K562 (cell line): Measurements from ENCODE around the gene MXD3. TPM values are rescaled to one million over a fixed set of nuclear protein-coding genes. Genes with fewer than 3 reads are reported as not detected.

ENCODE experiments used
- ATAC-seq: fragments of 200-7000 bp; cut with Tn5 transposase; 3 replicates; pipeline ENCODE4 v1.9.1; 2020; ENCODE audit warnings: moderate library complexity
- BruUV-seq: library from RNA; stranded (reverse); fragments of 400-500 nt; replicated peaks from 2 replicates; lab custom pipeline; 2021; lab: Mats Ljungman, UMichigan
- CTCF ChIA-PET: fragments of 300-600 bp; formaldehyde crosslinking; extraction: SDS; loops from one replicate; lab custom pipeline; 2021; ENCODE audit warnings: low intra/inter-chr PET ratio; lab: Yijun Ruan, JAX
- POLR2A ChIA-PET: fragments of 300-600, 350-650 bp; sonication (Branson Sonifier 250); formaldehyde crosslinking; extraction: SDS; loops from one replicate; lab custom pipeline; 2021; ENCODE audit warnings: antibody characterized with exemption, inconsistent platforms; lab: Yijun Ruan, JAX
- DNase-seq, 4 experiments: peaks; one replicate each; pipeline versions ENCODE4 v3.0.0 to v3.0.0-alpha.2; 2011 to 2018; ENCODE audit warnings: low spot score in 3 of 4, mixed read lengths in 3 of 4; ENCODE audit errors: extremely low read depth in 1 of 4
- FAIRE-seq: peaks from 2 replicates; lab custom pipeline; 2011; peaks lifted over from hg19 to GRCh38; lab: Jason Lieb, UNC
- H2AFZ ChIP-seq: 2 replicates; pipeline ENCODE4 v1.6.0; 2011; ENCODE audit warnings: low read depth, low read length, control low read depth, inconsistent platforms
- H3K27ac ChIP-seq: fragments of 200-600 bp; 3 replicates; pipeline ENCODE4 v1.8.0; 2011; ENCODE audit warnings: low read depth, mild to moderate bottlenecking, control low read depth, inconsistent platforms, low read length, moderate library complexity, mixed read lengths; ENCODE audit errors: extremely low read depth
- H3K27me3 ChIP-seq, 2 experiments: fragments of 300-600 bp in 1 of 2; 2 replicates in 1 of 2; 3 replicates in 1 of 2; pipeline versions ENCODE4 v1.6.0 to v1.8.0; 2011; ENCODE audit warnings: inconsistent platforms in 2 of 2, low read length in 2 of 2, mild to moderate bottlenecking in 1 of 2, mixed read lengths in 1 of 2, moderate library complexity in 1 of 2; ENCODE audit not compliant: control insufficient read depth in 2 of 2, insufficient read depth in 2 of 2
- H3K36me3 ChIP-seq: fragments of 300-600 bp; 3 replicates; pipeline ENCODE4 v1.8.0; 2011; ENCODE audit warnings: mild to moderate bottlenecking, low read length, inconsistent platforms; ENCODE audit not compliant: control insufficient read depth, insufficient read depth
- H3K4me1 ChIP-seq, 2 experiments: fragments of 200-600 bp in 1 of 2; replicated peaks in 1 of 2; 2 replicates in 1 of 2; 3 replicates in 1 of 2; pipeline versions ENCODE4 v1.5.1 to v1.8.0; 2011; ENCODE audit warnings: inconsistent platforms in 2 of 2, low read length in 2 of 2, mild to moderate bottlenecking in 1 of 2, mixed read lengths in 1 of 2, moderate library complexity in 1 of 2; ENCODE audit not compliant: control insufficient read depth in 2 of 2, insufficient read depth in 2 of 2
- H3K4me2 ChIP-seq: 2 replicates; pipeline ENCODE4 v1.6.1; 2011; ENCODE audit warnings: low read length, control low read depth, inconsistent platforms, mixed read lengths; ENCODE audit not compliant: insufficient read depth
- H3K4me3 ChIP-seq: fragments of 200-600 bp; sonication (generic), shearing (Covaris generic); 2 replicates; pipeline ENCODE4 v1.5.1; 2016; ENCODE audit warnings: control low read depth, inconsistent platforms
- H3K79me2 ChIP-seq: fragments of 200-600 bp; 3 replicates; pipeline ENCODE4 v1.8.0; 2011; ENCODE audit warnings: low read length, inconsistent platforms; ENCODE audit not compliant: control insufficient read depth, insufficient read depth
- H3K9ac ChIP-seq, 2 experiments: 2 replicates each; pipeline versions ENCODE4 v1.6.0 to v1.6.1; 2011; ENCODE audit warnings: low read depth in 2 of 2, low read length in 2 of 2, control low read depth in 1 of 2, inconsistent platforms in 1 of 2, mild to moderate bottlenecking in 1 of 2, mixed read lengths in 1 of 2; ENCODE audit not compliant: insufficient read depth in 1 of 2
- H3K9me1 ChIP-seq: one replicate; pipeline ENCODE4 v1.6.0; 2011; ENCODE audit warnings: inconsistent platforms, mild to moderate bottlenecking, low read length, moderate library complexity; ENCODE audit not compliant: control insufficient read depth, insufficient read depth
- H3K9me3 ChIP-seq: replicated peaks from 2 replicates; pipeline ENCODE4 v1.5.1; 2011; ENCODE audit warnings: low read depth, low read length, inconsistent platforms; ENCODE audit not compliant: control insufficient read depth, insufficient read depth
- H4K20me1 ChIP-seq: replicated peaks from 2 replicates; pipeline ENCODE4 v1.6.1; 2011; ENCODE audit warnings: low read length, inconsistent platforms, mixed read lengths; ENCODE audit not compliant: control insufficient read depth, insufficient read depth
- EZH2 ChIP-seq: IDR thresholded peaks from 2 replicates; pipeline ENCODE4 v1.6.1; 2012; ENCODE audit warnings: low read depth, mild to moderate bottlenecking, inconsistent platforms, low read length, borderline replicate concordance
- MCM7 ChIP-seq, 2 experiments: fragments of 450-650 bp; IDR thresholded peaks; 2 replicates each; pipeline ENCODE4 v1.6.1; 2016 to 2018
- NR4A1 ChIP-seq, 2 experiments: fragments of 250-450 bp in 1 of 2; fragments of 450-650 bp in 1 of 2; sonication (Bioruptor Pico) in 1 of 2; IDR thresholded peaks; 2 replicates each; pipeline versions ENCODE4 v1.4.0 to v1.6.1; 2016 to 2020; ENCODE audit warnings: mild to moderate bottlenecking in 2 of 2, missing compliant biosample characterization in 1 of 2, missing genetic modification characterization in 1 of 2, moderate library complexity in 1 of 2
- NRF1 ChIP-seq, 2 experiments: fragments of 450-650 bp; IDR thresholded peaks in 1 of 2; conservative IDR thresholded peaks in 1 of 2; 2 replicates each; pipeline ENCODE4 v1.6.1; 2014; ENCODE audit warnings: mild to moderate bottlenecking in 2 of 2
- POLR2H ChIP-seq: IDR thresholded peaks from 2 replicates; pipeline ENCODE4 v1.6.1; 2016; ENCODE audit warnings: missing genetic modification characterization, low read depth, mild to moderate bottlenecking, control low read depth, missing compliant biosample characterization, moderate library complexity
- ZBTB7A ChIP-seq: IDR thresholded peaks from 2 replicates; pipeline ENCODE4 v1.6.1; 2011; ENCODE audit warnings: low read depth, mild to moderate bottlenecking, low read length, moderate library complexity, borderline replicate concordance; ENCODE audit not compliant: control insufficient read depth
- ZZZ3 ChIP-seq: fragments of 450-650 bp; IDR thresholded peaks from 2 replicates; pipeline ENCODE4 v1.6.1; 2016; ENCODE audit warnings: antibody characterized with exemption, mild to moderate bottlenecking, moderate library complexity
- WGBS: fragments of 100-300 bp; shearing (Covaris generic); methylation state at CpG from one replicate; pipeline ENCODE4 v1.1.6; 2016; ENCODE audit warnings: low coverage, mixed read lengths; ENCODE audit not compliant: insufficient coverage; ENCODE audit errors: missing lambda C conversion rate; 5-methylcytosine and 5-hydroxymethylcytosine counted together
- in situ Hi-C: fragments of 300-500 bp; cut with MboI; formaldehyde crosslinking; loops from 4 replicates; pipeline ENCODE4 v1.15.0; 2018; ENCODE audit warnings: inconsistent platforms, mixed read lengths
- intact Hi-C: fragments of 100-400 bp; cut with micrococcal nuclease; formaldehyde crosslinking; loops from 2 replicates; pipeline ENCODE4 v1.14.2; 2022
- polyA plus RNA-seq, 8 experiments: library from polyadenylated mRNA; depleted of rRNA in 4 of 8; stranded (reverse) in 5 of 8; unstranded in 3 of 8; fragments of >200 nt; fragmentation: Nextera tagmentation in 2 of 8; fragmentation: Illumina TruSeq in 1 of 8; extraction: Ambion mirVana in 2 of 8; extraction: Trizol in 1 of 8; gene quantifications; 2 replicates each; pipeline versions ENCODE4 v1.2.1 to v1.2.3, GENCODE V29; 2011 to 2014; ENCODE audit warnings: inconsistent platforms in 1 of 8, missing spikeins in 1 of 8
- total RNA-seq, 7 experiments: library from RNA; depleted of rRNA in 6 of 7; stranded (reverse); fragments of >200 nt in 6 of 7; fragmentation: Illumina TruSeq in 2 of 7; extraction: Trizol in 2 of 7; gene quantifications; 2 replicates each; pipeline versions ENCODE4 v1.2.1 to v1.2.3, GENCODE V29; 2011 to 2021; ENCODE audit warnings: low replicate concordance in 1 of 7
- TF ChIP-seq, protein P1 (sequence below), 2 experiments: fragments of 450-650 bp in 1 of 2; IDR thresholded peaks; 2 replicates each; pipeline ENCODE4 v1.6.1; 2011 to 2017; ENCODE audit warnings: low read depth in 2 of 2, antibody characterized with exemption in 1 of 2, borderline replicate concordance in 1 of 2, low read length in 1 of 2, mild to moderate bottlenecking in 1 of 2, mixed read lengths in 1 of 2; ENCODE audit not compliant: control insufficient read depth in 1 of 2
- TF ChIP-seq, protein P2 (sequence below): fragments of 250-450 bp; sonication (Bioruptor Pico); IDR thresholded peaks from 2 replicates; pipeline ENCODE4 v1.8.0; 2021; ENCODE audit warnings: moderate library complexity, mild to moderate bottlenecking, inconsistent platforms
- TF ChIP-seq, protein P3 (sequence below): sonication (generic); formaldehyde crosslinking; IDR thresholded peaks from 2 replicates; pipeline ENCODE4 v1.9.0; 2022; ENCODE audit warnings: mild to moderate bottlenecking, missing genetic modification reagents

Gene MXD3
- total and polyA plus RNA-seq, 9 of the 15 experiments (the other 6 are each of a cell fraction or from before 2014, with no cell fraction given) = 0.28 to 24.8 (median 4.5) TPM

DNA sequence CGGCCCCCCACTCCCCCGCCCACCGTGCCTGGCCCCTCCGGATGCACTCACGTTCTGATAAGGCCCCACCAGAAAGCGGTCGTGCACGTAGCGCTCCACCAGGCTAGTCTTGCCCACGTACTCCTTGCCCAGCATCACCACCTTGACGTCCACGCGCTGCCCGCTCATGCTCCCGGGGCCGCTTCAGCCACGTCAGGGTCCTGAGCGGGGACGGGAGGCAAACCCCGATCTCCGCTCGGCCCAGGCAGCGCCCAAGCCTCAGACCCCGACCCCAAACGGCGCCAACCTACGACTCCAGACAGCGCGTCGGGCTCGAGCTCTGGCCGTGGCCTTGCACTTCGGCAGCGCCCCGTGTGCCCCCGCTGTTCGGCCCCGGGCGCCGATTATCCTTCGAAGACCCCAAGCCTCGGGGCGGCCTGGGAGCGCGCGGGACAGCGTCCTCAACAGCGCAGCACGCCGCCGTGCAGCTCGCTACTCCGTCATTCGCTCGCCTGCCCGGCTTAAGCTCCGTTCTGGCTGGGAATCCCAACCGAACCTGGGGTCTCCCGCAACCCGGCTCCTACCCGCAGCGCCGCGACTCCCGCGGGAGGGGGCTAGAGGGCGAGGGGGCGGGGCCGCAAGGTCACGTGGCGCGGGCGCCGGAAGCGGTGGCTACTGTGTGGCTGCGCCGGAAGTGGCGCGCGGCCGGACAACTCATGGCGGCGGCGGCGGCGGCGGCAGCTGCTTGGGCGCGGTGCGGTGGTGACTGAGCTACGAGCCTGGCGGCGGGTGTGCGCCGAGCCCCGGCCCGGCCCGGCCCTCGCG is 8.4 kb downstream of the MXD3 start, which contains the start of the genes PRELID1 and RAB24 (continued):
- TF ChIP-seq, protein P1, sequence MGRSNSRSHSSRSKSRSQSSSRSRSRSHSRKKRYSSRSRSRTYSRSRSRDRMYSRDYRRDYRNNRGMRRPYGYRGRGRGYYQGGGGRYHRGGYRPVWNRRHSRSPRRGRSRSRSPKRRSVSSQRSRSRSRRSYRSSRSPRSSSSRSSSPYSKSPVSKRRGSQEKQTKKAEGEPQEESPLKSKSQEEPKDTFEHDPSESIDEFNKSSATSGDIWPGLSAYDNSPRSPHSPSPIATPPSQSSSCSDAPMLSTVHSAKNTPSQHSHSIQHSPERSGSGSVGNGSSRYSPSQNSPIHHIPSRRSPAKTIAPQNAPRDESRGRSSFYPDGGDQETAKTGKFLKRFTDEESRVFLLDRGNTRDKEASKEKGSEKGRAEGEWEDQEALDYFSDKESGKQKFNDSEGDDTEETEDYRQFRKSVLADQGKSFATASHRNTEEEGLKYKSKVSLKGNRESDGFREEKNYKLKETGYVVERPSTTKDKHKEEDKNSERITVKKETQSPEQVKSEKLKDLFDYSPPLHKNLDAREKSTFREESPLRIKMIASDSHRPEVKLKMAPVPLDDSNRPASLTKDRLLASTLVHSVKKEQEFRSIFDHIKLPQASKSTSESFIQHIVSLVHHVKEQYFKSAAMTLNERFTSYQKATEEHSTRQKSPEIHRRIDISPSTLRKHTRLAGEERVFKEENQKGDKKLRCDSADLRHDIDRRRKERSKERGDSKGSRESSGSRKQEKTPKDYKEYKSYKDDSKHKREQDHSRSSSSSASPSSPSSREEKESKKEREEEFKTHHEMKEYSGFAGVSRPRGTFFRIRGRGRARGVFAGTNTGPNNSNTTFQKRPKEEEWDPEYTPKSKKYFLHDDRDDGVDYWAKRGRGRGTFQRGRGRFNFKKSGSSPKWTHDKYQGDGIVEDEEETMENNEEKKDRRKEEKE (IDR thresholded peaks at IDR 0.05; ENCODE audit: borderline replicate concordance in 1 of 2, control insufficient read depth in 1 of 2, low read depth in 2 of 2, low read length in 1 of 2) = no peak

DNA sequence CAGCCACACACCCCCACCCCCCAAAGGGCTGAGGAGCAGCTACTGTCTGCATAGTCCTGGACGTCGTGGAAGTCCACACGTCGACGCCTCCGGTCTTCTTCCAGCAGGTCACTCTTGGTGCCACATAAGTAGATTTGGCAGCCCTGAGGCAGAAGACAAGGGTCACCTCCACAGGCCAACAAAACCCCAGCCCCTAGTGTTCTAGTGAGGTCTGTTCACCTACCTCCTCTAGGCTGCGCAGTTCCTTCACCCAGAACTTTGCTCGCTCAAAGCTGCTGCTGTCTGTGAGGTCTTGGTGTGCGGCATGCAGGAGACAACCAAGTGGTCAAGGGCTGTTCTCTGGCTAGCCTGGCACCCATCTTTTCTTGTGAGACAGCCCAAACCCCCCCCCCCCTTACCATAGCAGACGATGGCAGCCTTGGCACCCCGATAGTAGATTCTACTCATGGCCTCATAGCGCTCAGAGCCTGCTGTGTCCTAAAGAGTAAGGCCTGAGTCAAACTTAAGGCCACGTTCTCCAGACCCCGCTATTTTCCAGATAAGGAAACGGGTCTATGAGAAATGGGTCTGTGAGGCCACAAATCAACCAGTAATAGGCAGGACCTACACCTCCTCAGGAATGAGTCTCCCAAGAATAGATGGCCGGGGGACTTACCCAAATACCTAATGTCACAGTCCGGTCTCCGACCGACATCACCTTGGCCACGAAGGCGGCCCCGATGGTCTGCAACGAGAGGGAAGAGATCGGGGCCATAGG is 9.2 kb downstream of the MXD3 start:
- in situ Hi-C loops (no loop called here), intact Hi-C loops (loop anchor here (5.0 kb wide), 1 partner anchor 170 kb away; the partner anchor contains the start of gene NSD1)
- Histone ChIP-seq H2AFZ (peak overlapping the region; percentile 43), H3K9ac (peak overlapping the region; percentile 93 to 99), H3K4me3 (peak overlapping the region; percentile 88), H3K9me1 (no peaks in the 10 kb centered on the region), H3K4me2 (peak overlapping the region; percentile 94), H3K27ac (peak overlapping the region; percentile 89), H3K4me1 (peaks cover 29% of the 10 kb centered on the region in 2 experiments), H3K36me3 (peaks cover 66% of the 10 kb centered on the region), H3K9me3 (no peaks in the 10 kb centered on the region), H3K79me2 (peaks cover 48% of the 10 kb centered on the region), H3K27me3 (no peaks in the 10 kb centered on the region), H4K20me1 (peaks cover 10% of the 10 kb centered on the region)
- ATAC-seq (peak; percentile 79), DNase-seq (peak; percentile 32 to 77 (median 54)), FAIRE-seq (peak; percentile 69)
- BruUV-seq = no TSS peak
- ChIA-PET CTCF (interaction anchor here (0.5 kb wide), 1 partner anchor 191 kb away, joined by 3 read pairs; no protein-coding TSS in a partner anchor), POLR2A (interaction anchor here (0.7 to 1.9 kb wide), 7 partner anchors 10 to 152 kb away, joined by 3 to 5 read pairs (median 4); no protein-coding TSS in a partner anchor)
- 7% methylated on average over 22 of the region's 24 CpGs for WGBS
- TF ChIP-seq, protein P2, sequence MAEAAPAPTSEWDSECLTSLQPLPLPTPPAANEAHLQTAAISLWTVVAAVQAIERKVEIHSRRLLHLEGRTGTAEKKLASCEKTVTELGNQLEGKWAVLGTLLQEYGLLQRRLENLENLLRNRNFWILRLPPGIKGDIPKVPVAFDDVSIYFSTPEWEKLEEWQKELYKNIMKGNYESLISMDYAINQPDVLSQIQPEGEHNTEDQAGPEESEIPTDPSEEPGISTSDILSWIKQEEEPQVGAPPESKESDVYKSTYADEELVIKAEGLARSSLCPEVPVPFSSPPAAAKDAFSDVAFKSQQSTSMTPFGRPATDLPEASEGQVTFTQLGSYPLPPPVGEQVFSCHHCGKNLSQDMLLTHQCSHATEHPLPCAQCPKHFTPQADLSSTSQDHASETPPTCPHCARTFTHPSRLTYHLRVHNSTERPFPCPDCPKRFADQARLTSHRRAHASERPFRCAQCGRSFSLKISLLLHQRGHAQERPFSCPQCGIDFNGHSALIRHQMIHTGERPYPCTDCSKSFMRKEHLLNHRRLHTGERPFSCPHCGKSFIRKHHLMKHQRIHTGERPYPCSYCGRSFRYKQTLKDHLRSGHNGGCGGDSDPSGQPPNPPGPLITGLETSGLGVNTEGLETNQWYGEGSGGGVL = no peak
- peak; percentile 19; the same call in 1 of the 2 replicates for TF ChIP-seq NR4A1 (CRISPR knock-in tag; IDR thresholded peaks at IDR 0.05)
- TF ChIP-seq NR4A1 (tag; IDR thresholded peaks at IDR 0.05) = no peak
- peak; percentile 56 to 63 for TF ChIP-seq NRF1 (conservative IDR thresholded peaks at IDR 0.05 in 1 of 2, IDR thresholded peaks at IDR 0.05 in 1 of 2)
- no peak for TF ChIP-seq EZH2
- peak; percentile 38; the same call in 1 of the 2 replicates for TF ChIP-seq ZBTB7A
- TF ChIP-seq MCM7 (IDR thresholded peaks at IDR 0.05) = no peak
- no peak for TF ChIP-seq ZZZ3
- TF ChIP-seq, protein P3, sequence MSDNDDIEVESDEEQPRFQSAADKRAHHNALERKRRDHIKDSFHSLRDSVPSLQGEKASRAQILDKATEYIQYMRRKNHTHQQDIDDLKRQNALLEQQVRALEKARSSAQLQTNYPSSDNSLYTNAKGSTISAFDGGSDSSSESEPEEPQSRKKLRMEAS (CRISPR knock-in tag) = no peak
- TF ChIP-seq POLR2H (tag) = no peak
